ENCODE measurements around the gene DLX6. TPM values are rescaled to one million over a fixed set of nuclear protein-coding genes. Genes with fewer than 3 reads are reported as not detected.

DLX6 gene
- 0.46 TPM for polyA plus RNA-seq (2013, experiment 1 of 4)
- polyA plus RNA-seq (2013, experiment 2 of 4), result 0.20 TPM
- polyA plus RNA-seq (2013, experiment 3 of 4), result 0.48 TPM
- polyA plus RNA-seq (2013, experiment 4 of 4), result 0.20 TPM

DNA sequence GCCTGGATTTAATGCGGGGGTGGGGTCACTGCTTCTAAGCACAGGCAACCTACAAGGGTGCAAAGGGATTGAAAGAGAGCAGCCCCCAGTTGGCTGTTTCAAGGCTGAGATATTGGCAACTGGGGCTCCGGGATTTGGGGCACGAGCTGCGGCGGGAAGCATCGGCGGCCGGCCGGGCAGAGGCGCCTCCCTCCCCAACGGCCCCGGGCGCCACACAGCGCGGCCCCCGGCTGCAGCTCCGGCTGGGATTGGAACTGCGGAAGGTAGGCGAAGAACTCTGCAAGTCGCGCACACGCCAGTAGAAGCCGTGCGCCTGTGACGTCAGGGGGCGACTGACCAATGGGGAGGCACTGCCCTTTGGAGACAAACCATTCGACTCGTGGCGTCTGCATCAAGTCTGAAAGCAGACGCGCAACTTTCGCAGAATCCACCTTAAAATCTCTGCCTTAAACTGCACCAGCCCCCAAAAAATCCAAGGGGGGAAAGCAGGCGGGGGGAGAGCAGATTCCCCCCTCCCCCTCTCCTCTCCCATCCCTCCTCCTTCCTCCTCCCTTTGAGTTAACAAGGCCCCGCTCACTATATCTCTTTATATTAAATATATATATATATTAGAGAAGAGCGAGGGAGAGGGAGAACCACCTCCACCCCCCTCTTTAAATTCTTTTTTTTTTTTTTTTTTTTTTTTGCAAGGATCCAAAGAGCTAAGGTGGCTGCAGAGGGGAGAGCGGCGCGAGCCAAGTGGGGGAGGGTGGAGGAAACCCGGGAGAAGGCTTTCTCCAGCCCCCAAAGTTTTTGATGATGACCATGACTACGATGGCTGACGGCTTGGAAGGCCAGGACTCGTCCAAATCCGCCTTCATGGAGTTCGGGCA lies at the start of gene DLX6:
DLX6 (plus strand) TSS at position 371 of the 872 bp plus-strand sequence; CDS start at position 796, 425 bp downstream.
- Histone ChIP-seq H3K4me3 (ENCODE audit: insufficient read depth, low read depth, low read length) (peak within 1 kb of the TSS; percentile 22), H3K9me3 (ENCODE audit: control insufficient read depth, low read length) (no peaks in the 10 kb centered on the region), H3K27me3 (ENCODE audit: control insufficient read depth, insufficient read depth, low read length, poor library complexity, severe bottlenecking) (peaks cover 100% of the 10 kb centered on the region), H3K27ac (ENCODE audit: insufficient read depth, low read depth, low read length, poor library complexity, severe bottlenecking) (no peak within 1 kb of the TSS), H3K4me1 (ENCODE audit: control insufficient read depth, insufficient read depth, low read length) (peaks cover 10% of the 10 kb centered on the region), H3K36me3 (ENCODE audit: control insufficient read depth, insufficient read depth, low read length) (no peaks in the 10 kb centered on the region)
- WGBS, 2 experiments, result 0 to 1% methylated on average over 42 of the region's 44 CpGs

DNA sequence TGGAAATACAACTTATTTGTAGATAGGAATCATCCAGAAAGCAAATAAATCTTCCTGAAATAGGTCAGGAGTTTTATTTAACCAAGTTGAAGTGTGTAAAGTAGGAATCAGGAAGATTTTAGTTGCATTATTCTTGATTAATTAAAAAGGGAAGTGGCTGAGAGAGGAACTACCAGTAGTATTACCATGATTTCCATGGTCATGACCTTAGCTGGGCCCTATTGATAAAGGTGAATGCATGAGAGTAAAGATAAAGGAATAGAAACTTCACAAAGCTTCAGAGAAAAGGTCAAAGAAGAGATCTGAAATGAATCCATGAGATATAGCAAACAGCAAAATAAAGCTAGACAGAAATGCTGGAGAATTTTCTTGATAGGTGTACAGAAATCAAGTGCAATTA lies 46.2 kb upstream of the DLX6 start:
- Histone ChIP-seq H3K4me3 (ENCODE audit: insufficient read depth, low read depth, low read length) (no peak overlapping the region), H3K27ac (ENCODE audit: insufficient read depth, low read depth, low read length, poor library complexity, severe bottlenecking) (no peak overlapping the region), H3K4me1 (ENCODE audit: control insufficient read depth, insufficient read depth, low read length) (no peaks in the 10 kb centered on the region), H3K9me3 (ENCODE audit: control insufficient read depth, low read length) (no peaks in the 10 kb centered on the region), H3K36me3 (ENCODE audit: control insufficient read depth, insufficient read depth, low read length) (no peaks in the 10 kb centered on the region), H3K27me3 (ENCODE audit: control insufficient read depth, insufficient read depth, low read length, poor library complexity, severe bottlenecking) (peaks cover 4% of the 10 kb centered on the region)

DNA sequence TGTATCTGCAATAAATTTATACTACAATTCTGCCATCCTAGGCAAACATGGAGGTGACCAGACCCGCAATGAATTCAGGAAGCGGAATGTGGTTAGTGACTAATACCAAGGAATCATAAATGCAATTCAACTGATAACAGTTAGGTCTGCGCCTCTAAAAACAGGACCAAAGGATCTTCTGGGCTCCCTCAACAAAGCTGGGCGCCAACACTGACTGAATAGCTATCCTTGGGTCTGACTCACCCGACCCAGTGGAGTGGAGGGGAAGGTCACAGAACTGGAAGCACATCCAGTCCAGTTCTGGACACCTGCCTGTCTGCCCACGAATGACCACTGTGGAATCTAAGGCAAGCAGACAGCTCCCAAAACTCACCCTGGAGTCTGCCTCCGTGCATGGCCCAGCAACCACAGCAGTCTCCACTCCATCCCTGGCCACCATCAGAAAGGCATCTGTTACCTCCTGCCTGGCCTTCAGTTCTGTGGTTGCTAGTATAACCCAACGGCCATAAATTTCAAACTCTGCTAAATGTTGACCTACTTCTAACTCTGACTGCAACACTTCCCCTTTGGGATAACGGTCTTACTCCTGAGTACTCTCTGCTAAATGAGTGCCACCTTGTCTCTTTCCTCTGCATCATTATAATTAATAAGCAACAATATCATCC lies 43.0 kb upstream of the DLX6 start:
- WGBS, 2 experiments, result 89 to 93% methylated on average over 9 of the region's 9 CpGs
- H3K27me3 ChIP-seq (ENCODE audit: control insufficient read depth, insufficient read depth, low read length, poor library complexity, severe bottlenecking), result peaks cover 4% of the 10 kb centered on the region

DNA sequence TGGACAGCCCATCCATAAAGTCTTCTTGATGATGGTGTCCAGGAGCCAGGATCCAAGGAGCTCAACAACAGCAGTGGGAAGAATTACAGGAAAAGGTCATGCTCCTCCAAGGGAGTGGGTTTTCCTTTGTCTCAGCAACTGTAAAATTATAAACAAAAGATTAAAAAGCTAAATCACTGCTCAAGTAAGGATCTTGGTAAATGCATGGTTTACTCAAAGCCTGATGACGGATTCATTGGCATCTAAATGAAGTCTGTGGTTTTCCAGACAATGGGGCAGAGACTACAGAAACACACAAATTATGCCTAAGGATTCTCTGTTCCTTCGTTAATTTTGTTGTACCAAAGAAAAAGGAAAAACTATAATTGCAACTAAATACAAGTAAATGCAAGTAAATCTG lies 36.4 kb upstream of the DLX6 start:
- WGBS, 2 experiments, result 79 to 95% methylated on average over 2 of the region's 2 CpGs
- H3K36me3 ChIP-seq (ENCODE audit: control insufficient read depth, insufficient read depth, low read length), result no peaks in the 10 kb centered on the region
- H3K27me3 ChIP-seq (ENCODE audit: control insufficient read depth, insufficient read depth, low read length, poor library complexity, severe bottlenecking), result no peaks in the 10 kb centered on the region
- H3K9me3 ChIP-seq (ENCODE audit: control insufficient read depth, low read length), result no peaks in the 10 kb centered on the region
- H3K27ac ChIP-seq (ENCODE audit: insufficient read depth, low read depth, low read length, poor library complexity, severe bottlenecking), result no peak overlapping the region
- no peaks in the 10 kb centered on the region for H3K4me1 ChIP-seq (ENCODE audit: control insufficient read depth, insufficient read depth, low read length)
- H3K4me3 ChIP-seq (ENCODE audit: insufficient read depth, low read depth, low read length), result no peak overlapping the region

More for the DNA sequence above, 43.0 kb upstream of the DLX6 start:
- H3K27ac ChIP-seq (ENCODE audit: insufficient read depth, low read depth, low read length, poor library complexity, severe bottlenecking), result no peak overlapping the region
- H3K36me3 ChIP-seq (ENCODE audit: control insufficient read depth, insufficient read depth, low read length), result no peaks in the 10 kb centered on the region
- no peaks in the 10 kb centered on the region for H3K9me3 ChIP-seq (ENCODE audit: control insufficient read depth, low read length)
- H3K4me1 ChIP-seq (ENCODE audit: control insufficient read depth, insufficient read depth, low read length), result no peaks in the 10 kb centered on the region
- no peak overlapping the region for H3K4me3 ChIP-seq (ENCODE audit: insufficient read depth, low read depth, low read length)

DNA sequence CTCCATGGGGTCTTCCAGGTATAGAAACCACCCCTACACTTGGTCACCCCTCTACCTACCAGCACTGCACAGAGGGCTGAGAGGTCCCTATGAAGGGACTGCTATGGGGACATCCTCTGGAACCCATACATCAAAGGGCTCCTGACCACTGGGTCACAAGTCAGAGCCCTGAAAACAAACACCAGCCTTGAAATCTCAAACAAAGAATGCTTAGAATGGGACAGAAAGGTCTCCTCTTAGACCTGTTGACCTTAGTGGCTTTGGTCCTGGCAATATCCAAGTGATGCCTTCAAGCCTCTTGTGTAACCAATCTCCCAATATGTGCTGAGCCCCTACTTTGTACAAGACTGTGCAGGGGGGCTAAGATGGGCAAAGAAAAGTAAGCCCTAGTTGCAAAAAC lies 34.6 kb upstream of the DLX6 start:
- H3K27me3 ChIP-seq (ENCODE audit: control insufficient read depth, insufficient read depth, low read length, poor library complexity, severe bottlenecking), result no peaks in the 10 kb centered on the region
- H3K4me3 ChIP-seq (ENCODE audit: insufficient read depth, low read depth, low read length), result no peak overlapping the region
- no peaks in the 10 kb centered on the region for H3K36me3 ChIP-seq (ENCODE audit: control insufficient read depth, insufficient read depth, low read length)

DNA sequence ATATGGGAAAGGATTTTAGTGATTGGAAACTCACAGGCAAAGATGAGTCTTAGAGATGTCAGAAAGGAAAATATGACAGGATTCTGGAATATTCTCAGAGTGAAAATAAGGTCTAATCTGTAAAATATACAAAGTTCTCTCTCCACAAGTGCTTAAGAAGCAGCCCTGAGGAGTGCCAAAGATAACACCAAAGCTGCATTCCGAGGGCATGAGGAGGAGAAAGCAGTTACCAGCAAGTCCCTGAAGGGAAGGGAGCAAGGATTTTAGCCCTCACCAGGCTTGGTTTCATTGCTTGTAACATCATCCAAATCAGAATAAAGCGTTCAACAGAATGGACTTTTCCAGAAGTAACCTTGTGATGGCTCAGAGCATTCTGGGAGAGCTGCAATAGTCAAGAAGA lies 31.4 kb upstream of the DLX6 start:
- H3K9me3 ChIP-seq (ENCODE audit: control insufficient read depth, low read length), result no peaks in the 10 kb centered on the region
- H3K27ac ChIP-seq (ENCODE audit: insufficient read depth, low read depth, low read length, poor library complexity, severe bottlenecking), result no peak overlapping the region
- H3K4me1 ChIP-seq (ENCODE audit: control insufficient read depth, insufficient read depth, low read length), result no peaks in the 10 kb centered on the region
- H3K4me3 ChIP-seq (ENCODE audit: insufficient read depth, low read depth, low read length), result no peak overlapping the region
- no peaks in the 10 kb centered on the region for H3K36me3 ChIP-seq (ENCODE audit: control insufficient read depth, insufficient read depth, low read length)
- WGBS, 2 experiments, result 82 to 89% methylated on average over 2 of the region's 2 CpGs
- H3K27me3 ChIP-seq (ENCODE audit: control insufficient read depth, insufficient read depth, low read length, poor library complexity, severe bottlenecking), result no peaks in the 10 kb centered on the region

More for the DNA sequence above, 34.6 kb upstream of the DLX6 start:
- H3K27ac ChIP-seq (ENCODE audit: insufficient read depth, low read depth, low read length, poor library complexity, severe bottlenecking), result no peak overlapping the region
- no peaks in the 10 kb centered on the region for H3K4me1 ChIP-seq (ENCODE audit: control insufficient read depth, insufficient read depth, low read length)
- no peaks in the 10 kb centered on the region for H3K9me3 ChIP-seq (ENCODE audit: control insufficient read depth, low read length)

DNA sequence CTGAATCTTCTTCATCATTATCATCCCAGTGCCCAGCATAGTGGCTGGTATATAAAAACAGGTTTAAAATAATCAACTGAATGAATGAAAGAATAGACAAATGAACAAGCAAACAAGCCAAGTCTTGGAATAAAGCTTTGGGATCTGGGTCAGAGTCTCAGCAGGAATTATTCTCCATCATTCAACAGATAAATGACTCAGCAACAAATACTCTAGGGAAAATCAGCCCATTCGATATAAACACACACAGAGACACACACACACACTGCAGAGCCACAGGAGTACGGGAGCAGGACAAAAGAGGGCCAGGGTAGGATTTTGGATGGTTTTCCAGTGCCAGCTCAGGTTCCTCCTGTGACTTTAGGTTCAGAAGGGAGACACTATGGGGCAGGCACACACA lies 29.2 kb upstream of the DLX6 start:
- no peak overlapping the region for H3K27ac ChIP-seq (ENCODE audit: insufficient read depth, low read depth, low read length, poor library complexity, severe bottlenecking)
- no peaks in the 10 kb centered on the region for H3K4me1 ChIP-seq (ENCODE audit: control insufficient read depth, insufficient read depth, low read length)
- WGBS, 2 experiments, result 80% methylated on average over 2 of the region's 2 CpGs
- H3K4me3 ChIP-seq (ENCODE audit: insufficient read depth, low read depth, low read length), result no peak overlapping the region
- no peaks in the 10 kb centered on the region for H3K27me3 ChIP-seq (ENCODE audit: control insufficient read depth, insufficient read depth, low read length, poor library complexity, severe bottlenecking)
- no peaks in the 10 kb centered on the region for H3K36me3 ChIP-seq (ENCODE audit: control insufficient read depth, insufficient read depth, low read length)
- no peaks in the 10 kb centered on the region for H3K9me3 ChIP-seq (ENCODE audit: control insufficient read depth, low read length)

DNA sequence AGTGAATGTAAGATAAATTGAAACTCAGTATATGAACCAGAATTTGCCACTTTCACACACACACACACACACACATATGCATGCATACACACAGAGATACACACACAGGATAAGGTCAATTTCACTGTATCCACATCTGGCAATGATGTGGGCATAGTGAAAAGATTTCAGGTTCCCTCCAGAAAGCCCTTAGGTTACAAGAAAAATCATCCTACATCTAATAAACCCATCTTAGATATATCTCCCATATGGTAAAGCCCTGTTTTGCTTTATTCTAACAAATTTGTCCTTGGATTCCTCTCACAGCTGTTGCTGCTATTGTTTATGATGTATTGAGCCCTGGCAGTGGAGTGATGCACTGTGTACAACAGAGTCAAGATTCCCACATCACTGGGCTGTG lies 27.9 kb upstream of the DLX6 start:
- Histone ChIP-seq H3K27ac (ENCODE audit: insufficient read depth, low read depth, low read length, poor library complexity, severe bottlenecking) (no peak overlapping the region), H3K36me3 (ENCODE audit: control insufficient read depth, insufficient read depth, low read length) (no peaks in the 10 kb centered on the region), H3K4me1 (ENCODE audit: control insufficient read depth, insufficient read depth, low read length) (no peaks in the 10 kb centered on the region), H3K9me3 (ENCODE audit: control insufficient read depth, low read length) (no peaks in the 10 kb centered on the region), H3K4me3 (ENCODE audit: insufficient read depth, low read depth, low read length) (no peak overlapping the region), H3K27me3 (ENCODE audit: control insufficient read depth, insufficient read depth, low read length, poor library complexity, severe bottlenecking) (no peaks in the 10 kb centered on the region)

DNA sequence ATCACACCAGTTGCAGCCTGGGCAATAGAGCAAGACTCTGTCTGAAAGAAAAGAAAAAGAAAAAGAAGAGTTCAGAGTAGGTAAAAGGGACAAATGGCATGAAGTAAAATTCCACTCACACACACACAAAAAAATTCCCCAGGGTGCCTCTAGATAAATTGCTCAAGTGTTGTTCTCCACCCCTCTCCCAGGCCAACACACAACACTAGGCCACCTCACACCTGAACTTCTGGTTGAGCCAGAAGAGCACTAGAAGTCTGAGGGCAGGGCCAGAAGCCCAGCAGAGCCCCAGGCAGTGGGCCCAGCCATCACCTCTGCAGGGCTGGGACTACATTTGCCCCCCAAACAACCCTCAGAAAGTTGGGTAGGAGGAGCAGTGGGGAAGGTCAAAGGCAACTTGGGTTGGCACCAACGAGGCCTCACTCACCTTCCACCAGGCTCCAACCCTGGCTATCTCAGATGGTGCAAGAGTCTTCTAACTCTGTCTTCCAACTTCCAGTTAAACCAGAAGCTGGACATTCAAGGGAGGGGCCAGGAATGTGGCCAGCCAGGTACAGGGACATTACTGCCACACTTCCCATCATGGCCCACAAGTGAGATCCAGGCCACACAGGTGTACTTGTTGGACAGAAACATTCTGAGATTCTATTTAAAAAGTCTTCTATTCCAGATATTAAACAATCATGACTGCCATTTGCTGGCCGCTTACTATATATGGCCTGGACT lies 25.6 kb upstream of the DLX6 start:
- Histone ChIP-seq H3K4me3 (ENCODE audit: insufficient read depth, low read depth, low read length) (no peak overlapping the region), H3K9me3 (ENCODE audit: control insufficient read depth, low read length) (no peaks in the 10 kb centered on the region), H3K27me3 (ENCODE audit: control insufficient read depth, insufficient read depth, low read length, poor library complexity, severe bottlenecking) (no peaks in the 10 kb centered on the region), H3K4me1 (ENCODE audit: control insufficient read depth, insufficient read depth, low read length) (no peaks in the 10 kb centered on the region), H3K36me3 (ENCODE audit: control insufficient read depth, insufficient read depth, low read length) (no peaks in the 10 kb centered on the region), H3K27ac (ENCODE audit: insufficient read depth, low read depth, low read length, poor library complexity, severe bottlenecking) (no peak overlapping the region)
- WGBS, 2 experiments, result 93 to 94% methylated on average over 2 of the region's 2 CpGs

DNA sequence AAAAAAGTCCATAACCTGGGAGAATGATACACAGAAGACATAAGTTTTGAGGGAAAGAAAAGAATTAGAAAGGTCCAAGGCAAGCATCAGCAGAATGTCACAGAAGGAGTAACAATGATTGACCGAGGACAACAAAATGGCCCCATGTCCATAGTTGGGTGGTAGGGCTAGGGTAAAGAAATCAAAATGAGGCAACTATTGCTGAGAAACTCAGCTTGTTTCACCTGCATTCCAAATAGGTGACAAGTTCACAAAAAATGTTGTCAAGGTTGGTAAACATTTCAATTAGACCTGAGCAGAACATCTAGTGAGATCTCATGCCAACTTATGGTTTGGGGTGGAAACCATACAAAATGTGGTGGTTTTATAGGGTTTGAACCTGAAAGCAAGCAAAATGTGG lies 22.8 kb upstream of the DLX6 start:
- H3K27me3 ChIP-seq (ENCODE audit: control insufficient read depth, insufficient read depth, low read length, poor library complexity, severe bottlenecking), result peaks cover 14% of the 10 kb centered on the region
- no peaks in the 10 kb centered on the region for H3K36me3 ChIP-seq (ENCODE audit: control insufficient read depth, insufficient read depth, low read length)
- H3K4me3 ChIP-seq (ENCODE audit: insufficient read depth, low read depth, low read length), result no peak overlapping the region
- H3K4me1 ChIP-seq (ENCODE audit: control insufficient read depth, insufficient read depth, low read length), result no peaks in the 10 kb centered on the region
- no peak overlapping the region for H3K27ac ChIP-seq (ENCODE audit: insufficient read depth, low read depth, low read length, poor library complexity, severe bottlenecking)
- WGBS, 2 experiments, result 94 to 96% methylated on average over 1 of the region's 1 CpG
- H3K9me3 ChIP-seq (ENCODE audit: control insufficient read depth, low read length), result no peaks in the 10 kb centered on the region

All from ectodermal cell (in vitro differentiated cells).